Smooth muscle cell (in vitro differentiated cells): Measurements from ENCODE around the gene ANKRD24. TPM values are rescaled to one million over a fixed set of nuclear protein-coding genes. Genes with fewer than 3 reads are reported as not detected.
"Not testable (repeated sequence)": the region's sequence is repeated elsewhere in the genome, so short reads cannot be mapped to it uniquely, and the experiment has no call there.

Experiments used
- DNase-seq: peaks from one replicate; lab custom pipeline; 2025; ENCODE audit not compliant: unreplicated experiment; lab: John Stamatoyannopoulos, UW
- H2AFZ ChIP-seq: fragments of 200-600 bp; sonication (generic); 2 replicates; pipeline ENCODE4 v1.6.0; 2016; ENCODE audit warnings: antibody characterized with exemption, low read depth, mild to moderate bottlenecking
- H3F3A ChIP-seq: fragments of 200-600 bp; sonication (generic); 2 replicates; pipeline ENCODE4 v1.6.0; 2017; ENCODE audit warnings: antibody characterized with exemption, low read depth
- H3K27ac ChIP-seq: fragments of 200-600 bp; sonication (generic); 2 replicates; pipeline ENCODE4 v1.5.1; 2016; ENCODE audit warnings: low read depth, mild to moderate bottlenecking
- H3K27me3 ChIP-seq: fragments of 200-600 bp; sonication (generic); 2 replicates; pipeline ENCODE4 v1.6.1; 2016; ENCODE audit warnings: low read depth, mild to moderate bottlenecking
- H3K36me3 ChIP-seq: fragments of 200-600 bp; sonication (generic); 2 replicates; pipeline ENCODE4 v1.5.1; 2016; ENCODE audit warnings: low read depth
- H3K4me1 ChIP-seq: fragments of 200-600 bp; sonication (generic); 2 replicates; pipeline ENCODE4 v1.5.1; 2016; ENCODE audit warnings: low read depth
- H3K4me2 ChIP-seq: fragments of 200-600 bp; sonication (generic); 2 replicates; pipeline ENCODE4 v1.6.0; 2016; ENCODE audit warnings: mild to moderate bottlenecking
- H3K4me3 ChIP-seq: fragments of 200-600 bp; sonication (generic); 2 replicates; pipeline ENCODE4 v1.5.1; 2016; ENCODE audit warnings: mild to moderate bottlenecking
- H3K79me2 ChIP-seq: fragments of 200-600 bp; sonication (generic); 2 replicates; pipeline ENCODE4 v1.6.0; 2016; ENCODE audit warnings: low read depth, mild to moderate bottlenecking
- H3K9ac ChIP-seq: fragments of 200-600 bp; sonication (generic); 2 replicates; pipeline ENCODE4 v1.6.0; 2016; ENCODE audit warnings: low read depth
- H3K9me3 ChIP-seq: fragments of 200-600 bp; sonication (generic); replicated peaks from 2 replicates; pipeline ENCODE4 v1.5.1; 2016; ENCODE audit warnings: low read depth
- H4K20me1 ChIP-seq: fragments of 200-600 bp; sonication (generic); 2 replicates; pipeline ENCODE4 v1.6.0; 2016; ENCODE audit warnings: low read depth
- WGBS: methylation state at CpG from one replicate; pipeline ENCODE4 v1.1.7; 2016; ENCODE audit warnings: low lambda C conversion rate; 5-methylcytosine and 5-hydroxymethylcytosine counted together
- polyA plus RNA-seq: library from polyadenylated mRNA; unstranded; fragments of >200 nt; fragmentation: Nextera tagmentation; extraction: Ambion mirVana; gene quantifications from 2 replicates; pipeline ENCODE4 v1.2.1, GENCODE V29; 2016
- total RNA-seq: library from RNA; depleted of rRNA; stranded (reverse); fragments of >200 nt; gene quantifications from 2 replicates; pipeline ENCODE4 v1.2.3, GENCODE V29; 2014
- TF ChIP-seq, protein P1 (sequence below): fragments of 200-600 bp; sonication (generic); IDR thresholded peaks from 2 replicates; pipeline ENCODE4 v1.5.1; 2017; ENCODE audit warnings: borderline replicate concordance, mild to moderate bottlenecking, antibody characterized with exemption; ENCODE audit not compliant: insufficient read depth, poor library complexity, severe bottlenecking

ANKRD24 gene
- total and polyA plus RNA-seq, 2 experiments from 2014 or later = 1.5 TPM; not detected in 1

DNA sequence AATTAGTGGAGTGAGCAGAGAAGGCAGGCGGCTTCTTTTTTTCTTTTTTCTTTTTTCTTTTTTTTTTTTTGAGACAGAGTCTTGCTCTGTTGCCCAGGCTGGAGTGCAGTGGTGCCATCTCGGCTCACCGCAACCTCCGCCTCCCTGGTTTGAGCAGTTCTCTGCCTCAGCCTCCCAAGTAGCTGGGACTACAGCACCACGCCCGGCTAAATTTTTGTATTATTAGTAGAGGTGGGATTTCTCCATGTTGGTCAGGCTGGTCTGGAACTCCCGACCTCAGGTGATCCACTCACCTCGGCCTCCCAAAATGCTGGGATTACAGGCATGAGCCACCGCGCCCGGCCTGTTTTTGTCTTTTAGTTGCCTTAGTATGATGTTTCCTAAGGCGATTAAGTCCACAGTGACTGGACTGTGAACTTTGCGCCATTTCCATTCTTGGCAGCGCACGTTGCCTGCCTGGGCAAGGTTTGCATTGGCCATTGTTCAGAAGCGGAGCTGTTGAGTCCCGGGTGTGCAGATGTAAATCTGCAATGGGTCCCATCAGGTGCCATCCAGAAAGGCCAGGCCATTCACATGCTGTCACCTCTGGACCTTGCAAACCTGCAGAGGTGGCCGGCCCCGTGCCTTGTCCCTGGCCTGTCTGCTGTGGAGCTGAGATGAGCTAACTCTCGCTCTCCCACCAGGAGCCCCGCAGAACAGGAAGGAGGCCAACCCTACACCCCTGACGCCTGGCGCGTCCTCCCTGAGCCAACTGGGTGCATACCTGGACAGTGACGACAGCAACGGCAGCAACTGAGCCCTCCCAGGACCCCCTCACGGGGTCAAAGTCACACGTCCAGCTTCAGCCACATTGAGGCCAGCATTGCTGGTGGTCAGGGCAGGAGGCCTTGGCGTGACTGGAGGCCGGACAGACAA, 85.7 kb downstream of the ANKRD24 start:
- no peak for DNase-seq
- H4K20me1 ChIP-seq = no peaks in the 10 kb centered on the region
- WGBS = 90% methylated on average over 30 of the region's 30 CpGs
- no peak overlapping the region for H3K27ac ChIP-seq
- H3K4me3 ChIP-seq = no peak overlapping the region
- no peaks in the 10 kb centered on the region for H3K36me3 ChIP-seq
- no peaks in the 10 kb centered on the region for H3K9me3 ChIP-seq
- H3K4me2 ChIP-seq = no peak overlapping the region
- H3K4me1 ChIP-seq = no peaks in the 10 kb centered on the region
- H2AFZ ChIP-seq = no peak overlapping the region
- H3K79me2 ChIP-seq = no peaks in the 10 kb centered on the region
- no peaks in the 10 kb centered on the region for H3K27me3 ChIP-seq
- H3F3A ChIP-seq = no peaks in the 10 kb centered on the region
- H3K9ac ChIP-seq = no peak overlapping the region
- TF ChIP-seq, protein P1, sequence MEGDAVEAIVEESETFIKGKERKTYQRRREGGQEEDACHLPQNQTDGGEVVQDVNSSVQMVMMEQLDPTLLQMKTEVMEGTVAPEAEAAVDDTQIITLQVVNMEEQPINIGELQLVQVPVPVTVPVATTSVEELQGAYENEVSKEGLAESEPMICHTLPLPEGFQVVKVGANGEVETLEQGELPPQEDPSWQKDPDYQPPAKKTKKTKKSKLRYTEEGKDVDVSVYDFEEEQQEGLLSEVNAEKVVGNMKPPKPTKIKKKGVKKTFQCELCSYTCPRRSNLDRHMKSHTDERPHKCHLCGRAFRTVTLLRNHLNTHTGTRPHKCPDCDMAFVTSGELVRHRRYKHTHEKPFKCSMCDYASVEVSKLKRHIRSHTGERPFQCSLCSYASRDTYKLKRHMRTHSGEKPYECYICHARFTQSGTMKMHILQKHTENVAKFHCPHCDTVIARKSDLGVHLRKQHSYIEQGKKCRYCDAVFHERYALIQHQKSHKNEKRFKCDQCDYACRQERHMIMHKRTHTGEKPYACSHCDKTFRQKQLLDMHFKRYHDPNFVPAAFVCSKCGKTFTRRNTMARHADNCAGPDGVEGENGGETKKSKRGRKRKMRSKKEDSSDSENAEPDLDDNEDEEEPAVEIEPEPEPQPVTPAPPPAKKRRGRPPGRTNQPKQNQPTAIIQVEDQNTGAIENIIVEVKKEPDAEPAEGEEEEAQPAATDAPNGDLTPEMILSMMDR = no peak

DNA sequence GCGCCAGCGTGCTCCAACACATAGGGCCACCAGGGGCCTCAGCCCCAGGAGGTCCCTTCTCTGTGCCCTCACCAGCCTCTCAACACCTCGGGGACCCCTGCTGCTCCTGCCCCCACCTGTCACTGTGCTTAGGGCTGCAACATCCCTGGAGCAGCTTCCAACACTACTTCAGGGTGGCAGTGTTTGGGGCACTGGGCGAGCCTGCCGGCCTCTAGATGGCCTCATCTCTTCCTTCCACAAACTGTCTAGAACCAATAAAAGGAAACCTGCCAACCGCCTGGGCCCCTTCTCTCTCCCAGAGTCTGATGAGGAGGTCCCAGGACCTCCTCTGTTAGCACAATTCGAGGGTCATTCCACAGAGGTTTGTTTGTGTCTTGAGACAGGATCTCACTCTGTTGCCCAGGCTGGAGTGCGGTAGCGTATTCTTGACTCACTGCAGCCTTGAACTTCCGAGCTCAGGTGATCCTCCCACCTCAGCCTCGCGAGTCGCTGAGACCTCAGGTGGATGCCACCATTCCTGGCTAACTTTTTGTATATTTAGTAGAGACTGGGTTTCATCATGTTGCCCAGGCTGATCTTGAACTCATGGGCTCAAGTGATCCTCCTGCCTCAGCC, 86.4 kb downstream of the ANKRD24 start:
- H3K4me1 ChIP-seq = no peaks in the 10 kb centered on the region
- H3K79me2 ChIP-seq = no peaks in the 10 kb centered on the region
- 96% methylated on average over 13 of the region's 13 CpGs for WGBS
- H4K20me1 ChIP-seq = no peaks in the 10 kb centered on the region
- H3K9ac ChIP-seq = no peak overlapping the region
- no peak overlapping the region for H3K27ac ChIP-seq
- no peaks in the 10 kb centered on the region for H3F3A ChIP-seq
- H2AFZ ChIP-seq = no peak overlapping the region
- H3K27me3 ChIP-seq = no peaks in the 10 kb centered on the region
- TF ChIP-seq, protein P1 = no peak
- H3K4me2 ChIP-seq = no peak overlapping the region
- H3K36me3 ChIP-seq = no peaks in the 10 kb centered on the region
- no peak overlapping the region for H3K4me3 ChIP-seq
- no peaks in the 10 kb centered on the region for H3K9me3 ChIP-seq
- DNase-seq = no peak

DNA sequence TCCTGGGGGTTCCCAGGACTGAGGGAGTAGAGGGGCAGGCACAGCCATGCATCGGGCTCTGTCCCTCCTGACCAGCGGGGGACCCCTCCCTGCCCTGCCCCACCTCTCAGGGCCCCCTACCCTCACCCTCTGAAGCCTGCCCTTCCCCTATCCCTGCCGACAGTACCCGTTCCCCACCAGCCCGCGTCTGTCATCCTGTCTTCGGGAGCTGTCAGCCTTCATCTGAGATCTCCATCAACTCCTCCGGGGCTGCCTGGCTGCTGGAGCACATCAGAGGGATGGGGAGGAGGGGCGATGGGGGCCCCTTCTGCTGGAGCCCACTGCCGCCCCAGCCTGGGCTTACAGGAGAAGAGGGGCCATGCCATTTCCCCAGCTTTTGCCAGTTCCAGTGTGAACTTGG, 90.4 kb downstream of the ANKRD24 start:
- peaks cover under 1% of the 10 kb centered on the region for H3K4me1 ChIP-seq
- H3K4me3 ChIP-seq = no peak overlapping the region
- no peak overlapping the region for H2AFZ ChIP-seq
- no peak overlapping the region for H3K27ac ChIP-seq
- no peak overlapping the region for H3K4me2 ChIP-seq
- TF ChIP-seq, protein P1 = no peak
- no peak for DNase-seq
- 74% methylated on average over 9 of the region's 10 CpGs for WGBS
- no peak overlapping the region for H3K9ac ChIP-seq
- no peaks in the 10 kb centered on the region for H4K20me1 ChIP-seq
- no peaks in the 10 kb centered on the region for H3K36me3 ChIP-seq
- H3K27me3 ChIP-seq = no peaks in the 10 kb centered on the region
- no peaks in the 10 kb centered on the region for H3K79me2 ChIP-seq
- no peaks in the 10 kb centered on the region for H3F3A ChIP-seq
- H3K9me3 ChIP-seq = no peaks in the 10 kb centered on the region

DNA sequence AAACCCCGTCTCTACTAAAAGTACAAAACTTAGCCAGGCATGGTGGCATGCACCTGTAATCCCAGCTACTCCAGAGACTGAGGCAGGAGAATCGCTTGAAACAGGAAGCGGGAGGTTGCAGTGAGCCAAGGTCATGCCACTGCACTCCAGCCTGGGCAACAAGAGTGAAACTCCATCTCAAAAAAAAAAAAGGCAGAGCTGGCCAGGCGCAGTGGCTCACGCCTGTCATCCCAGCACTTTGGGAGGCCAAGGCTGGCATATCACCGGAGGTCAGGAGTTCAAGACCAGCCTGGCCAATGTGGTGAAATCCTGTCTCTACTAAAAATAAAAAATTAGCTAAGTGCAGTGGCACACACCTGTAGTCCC, 91.8 kb downstream of the ANKRD24 start:
- H3K9ac ChIP-seq, H3K27ac ChIP-seq, H3K4me3 ChIP-seq, H3K79me2 ChIP-seq, H2AFZ ChIP-seq, H3K27me3 ChIP-seq, H3F3A ChIP-seq, H3K36me3 ChIP-seq, H3K4me1 ChIP-seq, H4K20me1 ChIP-seq, DNase-seq, H3K4me2 ChIP-seq, H3K9me3 ChIP-seq: not testable (repeated sequence)
- 98% methylated on average over 6 of the region's 6 CpGs for WGBS

Other genes with a start within 250 kb of the ANKRD24 start
- gene NMRK2, start 249.6 kb upstream of the ANKRD24 start, total RNA-seq = not detected in 2 replicates
- not detected in 2 replicates for gene NMRK2, start 249.6 kb upstream of the ANKRD24 start, polyA plus RNA-seq
- gene DAPK3, start 211.6 kb upstream of the ANKRD24 start, total RNA-seq = 76.4 and 82.9 TPM in 2 replicates
- 113 and 120 TPM in 2 replicates for gene DAPK3, start 211.6 kb upstream of the ANKRD24 start, polyA plus RNA-seq
- gene EEF2, start 197.2 kb upstream of the ANKRD24 start, total RNA-seq = 870 and 903 TPM in 2 replicates
- 365 and 474 TPM in 2 replicates for gene EEF2, start 197.2 kb upstream of the ANKRD24 start, polyA plus RNA-seq
- gene PIAS4, start 175.0 kb upstream of the ANKRD24 start, total RNA-seq = 15.6 and 17.3 TPM in 2 replicates
- gene PIAS4, start 175.0 kb upstream of the ANKRD24 start, polyA plus RNA-seq = 8.1 and 14.0 TPM in 2 replicates
- 13.3 and 16.1 TPM in 2 replicates for gene ZBTB7A, start 115.8 kb upstream of the ANKRD24 start, total RNA-seq
- 36.0 and 53.4 TPM in 2 replicates for gene ZBTB7A, start 115.8 kb upstream of the ANKRD24 start, polyA plus RNA-seq
- gene MAP2K2, start 58.6 kb upstream of the ANKRD24 start, total RNA-seq = 79.1 and 90.1 TPM in 2 replicates
- gene MAP2K2, start 58.6 kb upstream of the ANKRD24 start, polyA plus RNA-seq = 186 and 193 TPM in 2 replicates
- not detected in 2 replicates for gene CREB3L3, start 29.1 kb upstream of the ANKRD24 start, total RNA-seq
- gene CREB3L3, start 29.1 kb upstream of the ANKRD24 start, polyA plus RNA-seq = not detected in 2 replicates
- 14.2 and 14.5 TPM in 2 replicates for gene SIRT6, start 126 bp upstream of the ANKRD24 start, total RNA-seq
- 9.2 and 9.4 TPM in 2 replicates for gene SIRT6, start 126 bp upstream of the ANKRD24 start, polyA plus RNA-seq
- gene EBI3, start 46.8 kb downstream of the ANKRD24 start, total RNA-seq = 0.18 and 0.40 TPM in 2 replicates
- 3.3 and 3.9 TPM in 2 replicates for gene EBI3, start 46.8 kb downstream of the ANKRD24 start, polyA plus RNA-seq
- gene YJU2, start 64.4 kb downstream of the ANKRD24 start, total RNA-seq = 8.7 and 11.6 TPM in 2 replicates
- gene YJU2, start 64.4 kb downstream of the ANKRD24 start, polyA plus RNA-seq = 12.0 and 16.6 TPM in 2 replicates
- not detected in 2 replicates for gene SHD, start 96.6 kb downstream of the ANKRD24 start, total RNA-seq
- gene SHD, start 96.6 kb downstream of the ANKRD24 start, polyA plus RNA-seq = not detected in 2 replicates
- not detected in 2 replicates for gene TMIGD2, start 119.7 kb downstream of the ANKRD24 start, total RNA-seq
- not detected in 2 replicates for gene TMIGD2, start 119.7 kb downstream of the ANKRD24 start, polyA plus RNA-seq
- 6.9 and 9.9 TPM in 2 replicates for gene FSD1, start 121.9 kb downstream of the ANKRD24 start, total RNA-seq
- 16.0 and 16.5 TPM in 2 replicates for gene FSD1, start 121.9 kb downstream of the ANKRD24 start, polyA plus RNA-seq
- 10.7 and 13.0 TPM in 2 replicates for gene STAP2, start 156.1 kb downstream of the ANKRD24 start, total RNA-seq
- 8.3 and 26.5 TPM in 2 replicates for gene STAP2, start 156.1 kb downstream of the ANKRD24 start, polyA plus RNA-seq
- 2.4 and 3.9 TPM in 2 replicates for gene MPND, start 160.9 kb downstream of the ANKRD24 start, total RNA-seq
- gene MPND, start 160.9 kb downstream of the ANKRD24 start, polyA plus RNA-seq = 10.9 and 14.6 TPM in 2 replicates
- gene SH3GL1, start 217.9 kb downstream of the ANKRD24 start, total RNA-seq = 50.1 and 52.9 TPM in 2 replicates
- gene SH3GL1, start 217.9 kb downstream of the ANKRD24 start, polyA plus RNA-seq = 120 and 132 TPM in 2 replicates
- 3.8 and 14.7 TPM in 2 replicates for gene CHAF1A, start 220.0 kb downstream of the ANKRD24 start, total RNA-seq
- gene CHAF1A, start 220.0 kb downstream of the ANKRD24 start, polyA plus RNA-seq = 11.4 and 14.8 TPM in 2 replicates